Melanocyte of skin (primary cell): ENCODE measurements around the gene LEUTX. TPM values are rescaled to one million over a fixed set of nuclear protein-coding genes. Genes with fewer than 3 reads are reported as not detected.

Experiments
- small RNA-seq, 2 donors: library from RNA; depleted of rRNA; stranded (forward); fragments of <200 nt; gene quantifications; one replicate each; pipeline ENCODE3, GENCODE V24; 2012
- total RNA-seq, 2 donors: library from RNA; depleted of rRNA; stranded (reverse); fragments of >200 nt; gene quantifications; 2 replicates each; pipeline ENCODE4 v1.2.3, GENCODE V29; 2012

The LEUTX gene, protein sequence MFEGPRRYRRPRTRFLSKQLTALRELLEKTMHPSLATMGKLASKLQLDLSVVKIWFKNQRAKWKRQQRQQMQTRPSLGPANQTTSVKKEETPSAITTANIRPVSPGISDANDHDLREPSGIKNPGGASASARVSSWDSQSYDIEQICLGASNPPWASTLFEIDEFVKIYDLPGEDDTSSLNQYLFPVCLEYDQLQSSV
- total RNA-seq: not detected

DNA sequence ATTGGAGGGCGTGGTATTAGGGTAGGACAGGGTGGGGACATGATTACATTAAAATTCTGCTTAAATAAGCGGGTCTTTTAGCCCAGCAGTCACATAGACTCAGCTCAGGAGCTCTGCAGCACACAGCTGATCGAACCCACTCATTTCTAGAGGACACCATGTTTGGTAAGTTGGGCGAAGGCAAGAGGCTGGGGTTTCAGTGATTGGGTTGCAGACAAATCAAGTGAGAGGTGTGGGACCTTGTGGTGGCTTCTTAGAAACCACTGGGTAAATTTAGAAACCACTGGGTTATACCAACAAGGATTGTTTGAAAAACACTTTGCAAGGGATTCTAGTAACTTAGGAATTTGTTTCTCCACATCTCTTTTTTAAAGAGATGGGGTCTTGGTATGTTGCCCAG lies at the start of gene LEUTX:
Gene LEUTX (plus strand): TSS at position 92 of the 400 bp plus-strand sequence. CDS start 67 bp downstream, at position 159.

DNA sequence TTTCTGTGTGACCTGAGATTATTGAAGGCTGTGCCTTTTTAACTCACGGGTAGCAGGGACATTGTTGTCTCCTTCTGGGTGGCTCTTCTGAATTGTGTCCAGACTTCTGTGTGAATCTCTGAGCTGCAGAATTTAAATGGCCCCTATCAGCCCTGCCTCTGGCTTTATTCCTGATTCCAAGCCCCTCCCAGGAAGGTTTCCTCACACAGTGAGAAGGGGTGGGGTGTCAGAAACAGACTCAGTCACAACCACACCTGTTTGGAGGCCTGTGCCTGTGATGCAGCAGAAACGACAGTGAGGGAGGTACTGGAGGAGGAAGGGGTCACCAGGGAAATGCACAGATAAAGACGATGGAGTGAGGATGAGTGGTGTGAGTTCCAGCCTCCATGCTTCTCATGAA lies 40.8 kb upstream of the LEUTX start, which contains the start of gene CLC:
Gene CLC (minus strand): TSS at position 139 of the 400 bp plus-strand sequence. CDS start 77 bp downstream, at position 62.

DNA sequence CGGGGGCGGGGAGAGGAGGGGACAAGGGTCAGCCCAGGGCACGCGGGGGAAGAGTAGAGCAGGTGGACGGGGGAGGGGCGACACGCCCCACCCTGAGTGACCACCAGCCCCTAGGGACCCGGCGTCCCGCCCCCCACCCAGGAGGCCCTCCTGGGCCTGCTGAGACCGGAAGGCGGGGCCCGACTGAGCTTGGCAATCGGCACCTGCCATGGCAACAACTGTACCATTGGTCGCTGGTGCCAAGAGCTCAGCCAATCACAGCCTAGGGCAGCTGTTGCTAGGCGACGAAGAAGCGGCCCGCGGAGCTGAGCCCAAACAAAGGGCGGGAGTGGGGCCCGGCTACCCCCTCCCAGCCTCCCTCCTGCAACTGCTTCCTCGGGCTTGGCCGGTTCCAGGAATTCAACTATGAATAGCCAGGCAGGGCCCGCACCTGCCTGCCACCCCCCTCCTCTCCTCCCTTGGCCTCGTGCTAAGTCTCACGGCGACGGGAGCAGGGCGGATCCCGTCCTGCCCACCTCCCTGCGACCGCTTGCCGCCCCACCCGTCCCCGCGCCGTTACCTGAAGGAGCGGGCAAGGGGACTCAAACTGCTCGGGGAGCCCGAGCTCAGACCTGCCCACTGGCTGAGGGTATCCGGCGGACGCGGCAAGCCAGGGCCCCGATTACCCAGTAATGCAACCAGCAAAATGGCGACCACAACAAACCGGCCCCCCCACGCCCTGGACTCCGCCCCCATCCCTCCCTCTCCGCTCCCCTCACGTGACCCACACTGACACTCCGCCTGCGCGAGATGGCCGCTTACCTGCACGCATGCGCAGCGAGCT lies 55.0 kb downstream of the LEUTX start, which contains the start of gene DYRK1B:
Gene DYRK1B (minus strand): TSS at position 699 of the 823 bp plus-strand sequence. CDS start 2,295 bp downstream, outside the sequence.

Small RNA genes within 50 kb of the gene (small RNA-seq; reads per million reads assigned to genes)
- 0 reads per million in 2 donors for gene MIR6719

Other genes starting within 250 kb of the LEUTX start
- 10 to 100 TPM in 1 of 2 donors, 1 to 10 TPM in 1; 5.2 to 10.7 TPM for gene EID2B, start 246.0 kb upstream of the LEUTX start, total RNA-seq
- 1 to 10 TPM; 5.5 to 9.7 TPM for gene EID2, start 238.7 kb upstream of the LEUTX start, total RNA-seq
- gene LGALS13, start 176.3 kb upstream of the LEUTX start, total RNA-seq: not detected
- not detected for gene LGALS16, start 122.9 kb upstream of the LEUTX start, total RNA-seq
- gene LGALS14, start 74.4 kb upstream of the LEUTX start, total RNA-seq: not detected
- not detected for gene CLC, start 40.8 kb upstream of the LEUTX start, total RNA-seq
- gene DYRK1B, start 55.3 kb downstream of the LEUTX start, total RNA-seq: 10 to 100 TPM in 1 of 2 donors, 1 to 10 TPM in 1; 10.0 to 21.0 TPM
- gene FBL, start 67.5 kb downstream of the LEUTX start, total RNA-seq: 100 to 1,000 TPM in 1 of 2 donors, 10 to 100 TPM in 1; 59.2 to 166 TPM
- under 1 TPM; under 0.01 to 0.33 TPM for gene FCGBP, start 155.8 kb downstream of the LEUTX start, total RNA-seq
- gene PSMC4, start 192.3 kb downstream of the LEUTX start, total RNA-seq: 100 to 1,000 TPM; 163 to 225 TPM
- 1 to 10 TPM; 5.5 to 5.7 TPM for gene ZNF546, start 218.2 kb downstream of the LEUTX start, total RNA-seq